T-cell (primary cell): ENCODE data around the gene RAD51. TPM values are rescaled to one million over a fixed set of nuclear protein-coding genes. Genes with fewer than 3 reads are reported as not detected.
"Not testable (repeated sequence)": the region's sequence is repeated elsewhere in the genome, so short reads cannot be mapped to it uniquely, and the experiment has no call there.

ENCODE experiments used
- ATAC-seq, 4 experiments: fragments of 200-7000 bp in 3 of 4; fragments of 150-1000 bp in 1 of 4; cut with Tn5 transposase; replicated peaks in 1 of 4; 1 replicate in 3 of 4; 2 replicates in 1 of 4; pipeline ENCODE4 v1.10.0; 2021; ENCODE audit warnings: moderate library complexity in 3 of 4, mild to moderate bottlenecking in 2 of 4, moderate number of reproducible peaks in 1 of 4
- CTCF ChIA-PET, 2 donors: fragments of 300-600 bp; sonication (Branson Sonifier 250); formaldehyde crosslinking; loops; one replicate each; lab custom pipeline; 2022; ENCODE audit warnings: antibody characterized with exemption in 2 of 2; lab: Charles Lee
- POLR2A ChIA-PET, 2 donors: fragments of 300-600 bp; sonication (Branson Sonifier 250); formaldehyde crosslinking; loops; one replicate each; lab custom pipeline; 2022; ENCODE audit warnings: antibody characterized with exemption in 2 of 2; lab: Charles Lee
- DNase-seq, 35 experiments: peaks; one replicate each; pipeline versions ENCODE4 v3.0.0 to v3.0.0-alpha.2; 2013 to 2023
- H3K27ac ChIP-seq: one replicate; pipeline ENCODE4 v1.5.1; 2013; ENCODE audit warnings: low read length
- H3K27me3 ChIP-seq, 2 experiments: replicated peaks in 1 of 2; 1 replicate in 1 of 2; 2 replicates in 1 of 2; pipeline versions ENCODE4 v1.6.1 to v1.7.0; 2013; ENCODE audit warnings: low read length in 1 of 2, mixed read lengths in 1 of 2; ENCODE audit not compliant: control insufficient read depth in 2 of 2, insufficient read depth in 2 of 2; ENCODE audit errors: extremely low read depth in 1 of 2
- H3K36me3 ChIP-seq, 2 donors: 1 replicate in 1 of 2; 2 replicates in 1 of 2; pipeline versions ENCODE4 v1.6.1 to v1.7.0; 2013; ENCODE audit warnings: low read length in 1 of 2; ENCODE audit not compliant: control insufficient read depth in 2 of 2, insufficient read depth in 1 of 2; ENCODE audit errors: extremely low read depth in 1 of 2
- H3K4me1 ChIP-seq, 2 experiments: 1 replicate in 1 of 2; 2 replicates in 1 of 2; pipeline versions ENCODE4 v1.6.1 to v1.7.0; 2013; ENCODE audit warnings: low read length in 2 of 2, mixed read lengths in 1 of 2; ENCODE audit not compliant: insufficient read depth in 2 of 2, control insufficient read depth in 1 of 2; ENCODE audit errors: extremely low read depth in 1 of 2
- H3K4me3 ChIP-seq, 2 donors: 1 replicate in 1 of 2; 2 replicates in 1 of 2; pipeline versions ENCODE4 v1.5.1 to v1.7.0; 2013; ENCODE audit warnings: mild to moderate bottlenecking in 2 of 2, low read length in 1 of 2, moderate library complexity in 1 of 2; ENCODE audit not compliant: control insufficient read depth in 1 of 2; ENCODE audit errors: extremely low read depth in 1 of 2
- H3K9me3 ChIP-seq: 2 replicates; pipeline ENCODE4 v1.7.0; 2013
- H3K27ac Mint-ChIP-seq, 2 donors: one replicate each; pipeline ENCODE4 v1.8.0; 2020 to 2021; ENCODE audit warnings: mild to moderate bottlenecking in 2 of 2, mixed read lengths in 2 of 2
- H3K27me3 Mint-ChIP-seq, 2 donors: one replicate each; pipeline ENCODE4 v1.8.0; 2021 to 2022; ENCODE audit warnings: mixed read lengths in 2 of 2
- H3K36me3 Mint-ChIP-seq: one replicate; pipeline ENCODE4 v1.8.0; 2021; ENCODE audit warnings: mixed read lengths
- H3K4me1 Mint-ChIP-seq, 3 donors: one replicate each; pipeline ENCODE4 v1.8.0; 2020 to 2022; ENCODE audit warnings: mixed read lengths in 3 of 3, mild to moderate bottlenecking in 1 of 3
- H3K4me3 Mint-ChIP-seq, 3 donors: one replicate each; pipeline ENCODE4 v1.8.0; 2020 to 2022; ENCODE audit warnings: mild to moderate bottlenecking in 3 of 3, mixed read lengths in 3 of 3, moderate library complexity in 3 of 3
- H3K9me3 Mint-ChIP-seq, 3 donors: one replicate each; pipeline ENCODE4 v1.8.0; 2020 to 2022; ENCODE audit warnings: mixed read lengths in 3 of 3
- WGBS: methylation state at CpG from one replicate; pipeline ENCODE4 v1.1.5; 2013; ENCODE audit warnings: missing lambda C conversion rate; ENCODE audit not compliant: insufficient coverage; 5-methylcytosine and 5-hydroxymethylcytosine counted together
- total RNA-seq, 35 experiments: library from RNA in 6 of 35; stranded (reverse) in 6 of 35; fragments of 120-200 nt in 1 of 35; gene quantifications; one replicate each; pipeline versions ENCODE4 v1.2.1 to v1.2.4 and lab custom pipeline; 2013 to 2026

RAD51 gene
- total RNA-seq, 5 donors from 2014 or later (not counting 1 experiment from before 2014, with no cell fraction given), result 0.85 to 2.5 (median 1.2) TPM

GRCh38 chr15:40676906-40677305 is 18.1 kb upstream of the RAD51 start:
- DNase-seq, POLR2A ChIA-PET, H3K9me3 ChIP-seq, H3K36me3 Mint-ChIP-seq, H3K27ac Mint-ChIP-seq, H3K9me3 Mint-ChIP-seq, CTCF ChIA-PET, H3K36me3 ChIP-seq, H3K27me3 ChIP-seq, H3K27ac ChIP-seq, H3K27me3 Mint-ChIP-seq, H3K4me3 ChIP-seq, H3K4me1 ChIP-seq, ATAC-seq, H3K4me3 Mint-ChIP-seq: not testable (repeated sequence)
- WGBS, result 96% methylated on average over 13 of the region's 38 CpGs
- H3K4me1 Mint-ChIP-seq, result peaks cover 4 to 10% (median 7%) of the 10 kb centered on the region in 3 donors

DNA sequence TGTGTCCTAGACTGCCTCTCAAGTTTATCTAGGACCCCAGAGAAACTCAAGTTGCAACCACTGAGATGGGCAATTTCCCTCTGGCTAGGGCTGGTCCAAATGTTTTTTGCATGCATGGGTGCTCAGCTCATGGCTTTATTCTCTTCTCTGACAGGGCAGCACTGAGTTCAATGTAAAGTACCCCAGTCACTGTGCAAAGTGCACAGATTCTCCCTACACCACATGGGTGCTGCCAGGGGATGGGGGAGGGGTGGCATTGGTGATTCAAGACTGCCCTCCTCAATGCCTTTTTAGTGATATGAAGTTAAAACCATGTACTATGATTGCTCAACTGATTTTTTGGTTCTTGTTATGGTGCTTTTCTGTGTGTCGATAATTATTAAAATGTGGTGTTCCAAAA is 14.8 kb upstream of the RAD51 start:
- WGBS, result no CpG with 5 or more reads among the region's 1 CpG
- Histone ChIP-seq H3K36me3 (no peaks in the 10 kb centered on the region), H3K4me1 (peaks cover 0 to 4% of the 10 kb centered on the region in 2 experiments), H3K4me3 (no peak overlapping the region), H3K27ac (no peak overlapping the region), H3K9me3 (no peaks in the 10 kb centered on the region), H3K27me3 (no peaks in the 10 kb centered on the region)
- H3K27me3 Mint-ChIP-seq, result no peaks in the 10 kb centered on the region
- no peaks in the 10 kb centered on the region for H3K9me3 Mint-ChIP-seq
- ATAC-seq, result no peak
- H3K4me1 Mint-ChIP-seq, result peaks cover 4 to 10% (median 7%) of the 10 kb centered on the region in 3 donors
- no peak overlapping the region for H3K27ac Mint-ChIP-seq
- POLR2A ChIA-PET, result no interaction called here
- H3K36me3 Mint-ChIP-seq, result no peaks in the 10 kb centered on the region
- no peak overlapping the region for H3K4me3 Mint-ChIP-seq
- CTCF ChIA-PET, result interaction anchor here in 1 of 2 donors (2.0 kb wide), 1 partner anchor 102 kb away, joined by 7 read pairs; no protein-coding TSS in a partner anchor
- DNase-seq, result no peak

- ATAC-seq, H3K27me3 ChIP-seq, H3K9me3 ChIP-seq, H3K36me3 Mint-ChIP-seq, H3K4me3 Mint-ChIP-seq, POLR2A ChIA-PET, H3K27ac Mint-ChIP-seq, H3K27ac ChIP-seq, H3K4me1 ChIP-seq, H3K9me3 Mint-ChIP-seq, DNase-seq, H3K36me3 ChIP-seq, H3K27me3 Mint-ChIP-seq, H3K4me3 ChIP-seq: not testable (repeated sequence)
- no CpG with 5 or more reads among the region's 1 CpG for WGBS
- CTCF ChIA-PET, result interaction anchor here in 1 of 2 donors (0.7 to 2.0 kb wide), 2 partner anchors 102 to 125 kb away, joined by 3 to 7 read pairs; no protein-coding TSS in a partner anchor
- H3K4me1 Mint-ChIP-seq, result peaks cover 4 to 10% (median 7%) of the 10 kb centered on the region in 3 donors
Measured at GRCh38 chr15:40680959-40681358, 14.0 kb upstream of the RAD51 start.

DNA sequence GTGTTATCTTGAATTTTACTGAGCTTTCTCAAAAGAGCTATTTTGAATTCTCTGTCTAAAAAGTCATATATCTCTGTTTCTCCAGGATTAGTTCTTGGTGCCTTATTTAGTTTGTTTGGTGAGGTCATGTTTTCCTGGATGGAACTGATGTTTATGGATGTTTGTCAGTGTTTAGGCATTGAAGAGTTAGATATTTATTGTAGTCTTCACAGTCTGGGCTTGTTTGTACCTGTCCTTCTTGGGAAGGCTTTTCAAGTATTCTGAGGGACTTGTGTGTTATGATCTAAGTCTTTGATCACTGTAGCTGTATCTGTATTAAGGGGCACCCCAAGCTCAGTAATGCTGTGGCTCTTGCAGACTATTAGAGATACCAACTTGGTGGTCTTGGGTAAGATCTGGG is 10.6 kb upstream of the RAD51 start:
- Histone ChIP-seq H3K27me3 (no peaks in the 10 kb centered on the region), H3K36me3 (no peaks in the 10 kb centered on the region), H3K4me3 (no peak overlapping the region), H3K27ac (no peak overlapping the region), H3K4me1 (peaks cover 0 to under 1% of the 10 kb centered on the region in 2 experiments), H3K9me3 (no peaks in the 10 kb centered on the region)
- H3K27me3 Mint-ChIP-seq, result no peaks in the 10 kb centered on the region
- no peak for ATAC-seq
- no peak overlapping the region for H3K27ac Mint-ChIP-seq
- ChIA-PET POLR2A (interaction anchor here (0.5 to 0.7 kb wide), 4 partner anchors 62 to 313 kb away, joined by 3 to 6 read pairs (median 6); no protein-coding TSS in a partner anchor), CTCF (interaction anchor here in 1 of 2 donors (0.6 kb wide), 1 partner anchor 36 kb away, joined by 3 read pairs; no protein-coding TSS in a partner anchor)
- H3K36me3 Mint-ChIP-seq, result no peaks in the 10 kb centered on the region
- no peaks in the 10 kb centered on the region for H3K9me3 Mint-ChIP-seq
- no peak for DNase-seq
- H3K4me3 Mint-ChIP-seq, result no peak overlapping the region
- peaks cover 0 to 4% (median 0%) of the 10 kb centered on the region in 3 donors for H3K4me1 Mint-ChIP-seq

DNA sequence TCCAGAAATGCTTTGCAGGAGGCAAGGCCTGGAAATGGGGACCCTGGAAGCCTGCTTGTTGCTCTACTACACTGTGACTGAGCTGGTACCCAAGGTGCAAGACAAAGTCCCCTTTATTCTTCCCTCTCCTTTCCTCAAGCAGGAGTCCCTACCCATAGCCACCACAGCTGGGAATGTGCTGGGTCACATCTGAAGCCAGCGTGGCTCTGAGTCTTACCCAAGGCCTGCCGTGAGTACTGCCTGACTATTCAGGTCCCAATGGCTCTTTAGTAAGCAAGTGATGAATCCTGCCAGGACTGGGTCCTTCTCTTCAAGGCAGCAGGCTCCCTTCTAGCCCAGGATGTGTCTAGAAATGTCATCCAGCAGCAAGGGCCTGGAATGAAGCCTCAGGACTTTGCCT is 9.6 kb upstream of the RAD51 start:
- no peaks in the 10 kb centered on the region for H3K27me3 Mint-ChIP-seq
- ChIA-PET POLR2A (no interaction called here), CTCF (no interaction called here)
- H3K27ac Mint-ChIP-seq, result no peak overlapping the region
- no peaks in the 10 kb centered on the region for H3K27me3 ChIP-seq
- H3K9me3 Mint-ChIP-seq, result no peaks in the 10 kb centered on the region
- H3K4me3 ChIP-seq, result no peak overlapping the region
- H3K27ac ChIP-seq, result no peak overlapping the region
- ATAC-seq, result no peak
- no peak overlapping the region for H3K4me3 Mint-ChIP-seq
- no peak for DNase-seq
- H3K9me3 ChIP-seq, result no peaks in the 10 kb centered on the region
- H3K36me3 ChIP-seq, result no peaks in the 10 kb centered on the region
- H3K4me1 ChIP-seq, result no peaks in the 10 kb centered on the region
- H3K4me1 Mint-ChIP-seq, result peaks cover 0 to 2% (median 0%) of the 10 kb centered on the region in 3 donors
- H3K36me3 Mint-ChIP-seq, result peaks cover 4% of the 10 kb centered on the region
- WGBS, result 97% methylated on average over 2 of the region's 2 CpGs

GRCh38 chr15:40688932-40689799 is 5.8 kb upstream of the RAD51 start:
- ChIA-PET CTCF (interaction anchor here in 1 of 2 donors (0.6 kb wide), 1 partner anchor 25 kb away, joined by 3 read pairs; no protein-coding TSS in a partner anchor), POLR2A (no interaction called here)
- peak overlapping the region in 1 of 2 donors; percentile 7 for H3K27ac Mint-ChIP-seq
- DNase-seq (no peak), ATAC-seq (no peak)
- WGBS, result 100% methylated on average over 4 of the region's 9 CpGs
- Histone ChIP-seq H3K4me1 (peaks cover 7 to 11% of the 10 kb centered on the region in 2 experiments), H3K9me3 (no peaks in the 10 kb centered on the region), H3K4me3 (no peak overlapping the region), H3K36me3 (peaks cover 0 to 10% of the 10 kb centered on the region in 2 donors), H3K27me3 (no peaks in the 10 kb centered on the region), H3K27ac (no peak overlapping the region)
- peaks cover 4% of the 10 kb centered on the region for H3K36me3 Mint-ChIP-seq
- no peak overlapping the region for H3K4me3 Mint-ChIP-seq
- no peaks in the 10 kb centered on the region for H3K27me3 Mint-ChIP-seq
- no peaks in the 10 kb centered on the region for H3K9me3 Mint-ChIP-seq
- peaks cover 7 to 13% (median 10%) of the 10 kb centered on the region in 3 donors for H3K4me1 Mint-ChIP-seq
